AG04449 (cell line): ENCODE results near the gene OSBPL9.

Source experiments
- CTCF ChIA-PET: fragments of 350-600 bp; formaldehyde crosslinking; extraction: SDS; loops from one replicate; lab custom pipeline; 2021; ENCODE audit warnings: antibody characterized with exemption; lab: Yijun Ruan, JAX
- POLR2A ChIA-PET: fragments of 400-600, 350-600 bp; formaldehyde crosslinking; extraction: SDS; loops from one replicate; lab custom pipeline; 2020; ENCODE audit warnings: antibody characterized with exemption, inconsistent platforms; lab: Yijun Ruan, JAX
- DNase-seq: peaks from one replicate; pipeline ENCODE4 v3.0.0-alpha.2; 2010; ENCODE audit warnings: low read depth, low spot score
- H3K4me3 ChIP-seq: 2 replicates; pipeline ENCODE4 v1.5.1; 2011; ENCODE audit warnings: low read depth, mild to moderate bottlenecking, control low read depth, low read length
- TF ChIP-seq, protein P1 (sequence below): IDR thresholded peaks from one replicate; pipeline ENCODE4 v1.5.1; 2011; ENCODE audit warnings: mild to moderate bottlenecking, moderate library complexity, low read length, control low read depth, inconsistent platforms; ENCODE audit not compliant: insufficient read depth; ENCODE audit errors: missing control alignments

OSBPL9 gene

GRCh38 chr1:51675177-51675780 is 58.4 kb downstream of the OSBPL9 start:
- no peak overlapping the region for H3K4me3 ChIP-seq
- TF ChIP-seq, protein P1, sequence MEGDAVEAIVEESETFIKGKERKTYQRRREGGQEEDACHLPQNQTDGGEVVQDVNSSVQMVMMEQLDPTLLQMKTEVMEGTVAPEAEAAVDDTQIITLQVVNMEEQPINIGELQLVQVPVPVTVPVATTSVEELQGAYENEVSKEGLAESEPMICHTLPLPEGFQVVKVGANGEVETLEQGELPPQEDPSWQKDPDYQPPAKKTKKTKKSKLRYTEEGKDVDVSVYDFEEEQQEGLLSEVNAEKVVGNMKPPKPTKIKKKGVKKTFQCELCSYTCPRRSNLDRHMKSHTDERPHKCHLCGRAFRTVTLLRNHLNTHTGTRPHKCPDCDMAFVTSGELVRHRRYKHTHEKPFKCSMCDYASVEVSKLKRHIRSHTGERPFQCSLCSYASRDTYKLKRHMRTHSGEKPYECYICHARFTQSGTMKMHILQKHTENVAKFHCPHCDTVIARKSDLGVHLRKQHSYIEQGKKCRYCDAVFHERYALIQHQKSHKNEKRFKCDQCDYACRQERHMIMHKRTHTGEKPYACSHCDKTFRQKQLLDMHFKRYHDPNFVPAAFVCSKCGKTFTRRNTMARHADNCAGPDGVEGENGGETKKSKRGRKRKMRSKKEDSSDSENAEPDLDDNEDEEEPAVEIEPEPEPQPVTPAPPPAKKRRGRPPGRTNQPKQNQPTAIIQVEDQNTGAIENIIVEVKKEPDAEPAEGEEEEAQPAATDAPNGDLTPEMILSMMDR = no peak
- ChIA-PET POLR2A (interaction anchor here (0.7 kb wide), 1 partner anchor 21 kb away, joined by 3 read pairs; no protein-coding TSS in a partner anchor), CTCF (interaction anchor here (1.2 kb wide), 2 partner anchors 8 to 14 kb away, joined by 3 to 4 read pairs; no protein-coding TSS in a partner anchor)
- no peak for DNase-seq

DNA sequence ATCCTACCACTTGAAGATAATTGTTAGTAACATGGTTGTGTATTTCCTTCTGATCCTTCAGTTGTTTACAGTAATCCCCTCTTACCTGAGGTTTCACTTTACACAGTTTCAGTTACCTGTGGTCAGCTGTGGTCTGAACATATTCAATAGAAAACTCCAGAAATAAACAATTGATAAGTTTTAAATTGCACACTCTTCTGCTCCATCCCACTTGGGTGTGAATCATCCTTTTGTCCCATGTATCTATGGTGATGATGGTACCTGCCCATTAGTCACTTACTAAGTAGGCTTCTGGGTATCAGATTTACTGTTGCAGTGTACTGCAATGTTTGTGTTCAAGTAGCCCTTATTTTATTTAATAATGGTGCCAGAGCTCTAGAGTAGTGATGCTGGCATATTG is 62.5 kb downstream of the OSBPL9 start:
- POLR2A ChIA-PET = no interaction called here
- CTCF ChIA-PET = no interaction called here

DNA sequence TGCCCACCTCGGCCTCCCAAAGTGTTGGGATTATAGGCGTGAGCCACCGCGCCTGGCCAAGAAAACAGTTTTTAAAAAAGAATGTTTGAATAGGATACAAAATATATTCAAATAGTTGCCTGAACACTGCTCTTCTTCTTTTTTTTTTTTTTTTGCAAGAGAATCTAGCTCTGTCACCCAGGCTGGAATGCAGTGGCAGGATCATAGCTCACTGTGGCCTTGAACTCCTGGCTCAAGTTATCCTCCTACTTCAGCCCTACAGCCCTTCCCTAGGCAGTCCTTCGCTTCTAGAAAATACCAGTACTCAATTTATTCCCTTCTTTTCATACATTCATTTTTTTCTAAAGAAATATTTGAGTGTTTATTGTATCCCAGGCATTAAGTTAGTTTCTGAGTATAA is 67.9 kb downstream of the OSBPL9 start:
- TF ChIP-seq, protein P1 = no peak
- DNase-seq = no peak
- no peak overlapping the region for H3K4me3 ChIP-seq
- CTCF ChIA-PET = interaction anchor here (0.9 to 1.4 kb wide), 2 partner anchors 14 to 19 kb away, joined by 3 to 4 read pairs; no protein-coding TSS in a partner anchor
- POLR2A ChIA-PET = no interaction called here

More for the DNA sequence above, 62.5 kb downstream of the OSBPL9 start:
- H3K4me3 ChIP-seq = no peak overlapping the region
- DNase-seq = no peak
- TF ChIP-seq, protein P1 = no peak

- POLR2A ChIA-PET = interaction anchor here (0.7 kb wide), 1 partner anchor 8 kb away, joined by 3 read pairs; no protein-coding TSS in a partner anchor
- no peak overlapping the region for H3K4me3 ChIP-seq
- CTCF ChIA-PET = no interaction called here
- TF ChIP-seq, protein P1 = no peak
- no peak for DNase-seq
Observed at GRCh38 chr1:51686450-51686849, 69.6 kb downstream of the OSBPL9 start.

GRCh38 chr1:51689075-51689440 is 72.2 kb downstream of the OSBPL9 start:
- ChIA-PET CTCF (interaction anchor here (1.4 kb wide), 1 partner anchor 18 kb away, joined by 3 read pairs; no protein-coding TSS in a partner anchor), POLR2A (no interaction called here)
- DNase-seq = no peak
- H3K4me3 ChIP-seq = no peak overlapping the region
- TF ChIP-seq, protein P1 = no peak

- ChIA-PET POLR2A (no interaction called here), CTCF (interaction anchor here (0.9 to 1.4 kb wide), 2 partner anchors 17 to 19 kb away, joined by 3 read pairs; no protein-coding TSS in a partner anchor)
- TF ChIP-seq, protein P1 = no peak
- no peak for DNase-seq
- H3K4me3 ChIP-seq = no peak overlapping the region
Observed at GRCh38 chr1:51689643-51690042, 72.8 kb downstream of the OSBPL9 start.
